ENCODE data around the gene LRRC8D.

Gene LRRC8D

GRCh38 chr1:89829186-89829585, 8.4 kb downstream of the LRRC8D start:
- no peak overlapping the region for H3K27ac ChIP-seq
- TF ChIP-seq CTCF (conservative IDR thresholded peaks at IDR 0.05) = no peak

DNA sequence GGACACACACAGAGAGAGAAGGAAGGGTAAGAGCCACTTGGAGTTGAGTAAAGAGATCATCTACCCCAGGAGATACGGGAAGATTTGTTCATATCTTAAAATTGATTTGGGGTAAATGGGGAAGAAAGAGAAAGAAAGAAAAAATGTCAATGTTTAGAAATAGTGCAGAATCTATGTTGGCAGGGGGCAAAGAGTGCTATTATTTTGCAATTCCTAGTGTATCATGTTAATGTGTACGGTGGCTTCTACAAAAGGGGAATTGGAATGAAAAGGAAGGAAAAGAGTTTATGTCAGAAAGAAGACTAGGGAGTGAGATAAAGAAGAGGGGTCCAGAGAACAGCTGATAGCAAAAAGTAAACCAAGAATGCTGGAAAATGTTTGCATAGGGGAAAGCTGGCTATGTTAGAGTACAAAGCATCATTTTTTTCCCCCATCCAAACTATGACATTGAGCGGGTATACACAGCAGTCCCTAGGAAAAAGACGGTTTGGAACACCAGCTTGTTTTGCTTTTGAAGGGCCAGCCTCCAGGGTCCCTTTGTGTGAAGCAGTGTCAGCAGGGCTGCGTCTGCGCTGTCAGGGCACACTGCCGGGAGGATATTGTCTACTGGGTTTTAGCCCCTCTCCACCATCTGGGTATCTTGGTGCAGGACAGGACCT, 10.8 kb downstream of the LRRC8D start:
- no peak for TF ChIP-seq CTCF (conservative IDR thresholded peaks at IDR 0.05)
- H3K27ac ChIP-seq = no peak overlapping the region

DNA sequence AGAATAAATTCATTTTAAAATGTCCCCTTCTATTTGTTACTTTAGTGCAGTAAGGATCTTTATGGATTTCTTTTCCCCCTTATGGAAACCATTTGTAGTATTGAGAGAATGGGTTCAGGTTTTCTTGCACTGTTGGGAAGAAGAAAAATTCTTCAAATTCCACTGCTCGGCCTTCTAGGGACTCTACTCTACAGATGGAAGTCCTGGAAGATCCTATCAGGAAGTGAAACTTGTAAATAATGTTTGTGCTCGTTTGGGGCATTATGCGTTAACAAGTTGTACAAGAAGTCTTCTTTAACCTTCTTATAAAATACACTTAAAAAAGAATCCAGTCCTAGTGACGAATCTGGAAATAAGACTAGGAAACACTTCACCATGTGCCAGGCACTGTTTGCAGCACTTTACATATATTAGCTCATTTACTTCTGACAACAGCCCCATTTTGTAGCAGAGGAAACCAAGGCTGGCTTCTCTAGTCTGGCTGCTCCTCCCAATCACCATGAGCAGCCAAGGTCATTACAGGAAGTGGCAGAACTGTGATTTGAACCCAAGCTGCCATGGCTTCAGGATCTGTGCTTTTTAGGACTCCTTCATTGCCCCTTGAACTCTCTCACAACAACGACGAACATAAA, 11.8 kb downstream of the LRRC8D start:
- no peak overlapping the region for H3K27ac ChIP-seq
- no peak for TF ChIP-seq CTCF (conservative IDR thresholded peaks at IDR 0.05)

DNA sequence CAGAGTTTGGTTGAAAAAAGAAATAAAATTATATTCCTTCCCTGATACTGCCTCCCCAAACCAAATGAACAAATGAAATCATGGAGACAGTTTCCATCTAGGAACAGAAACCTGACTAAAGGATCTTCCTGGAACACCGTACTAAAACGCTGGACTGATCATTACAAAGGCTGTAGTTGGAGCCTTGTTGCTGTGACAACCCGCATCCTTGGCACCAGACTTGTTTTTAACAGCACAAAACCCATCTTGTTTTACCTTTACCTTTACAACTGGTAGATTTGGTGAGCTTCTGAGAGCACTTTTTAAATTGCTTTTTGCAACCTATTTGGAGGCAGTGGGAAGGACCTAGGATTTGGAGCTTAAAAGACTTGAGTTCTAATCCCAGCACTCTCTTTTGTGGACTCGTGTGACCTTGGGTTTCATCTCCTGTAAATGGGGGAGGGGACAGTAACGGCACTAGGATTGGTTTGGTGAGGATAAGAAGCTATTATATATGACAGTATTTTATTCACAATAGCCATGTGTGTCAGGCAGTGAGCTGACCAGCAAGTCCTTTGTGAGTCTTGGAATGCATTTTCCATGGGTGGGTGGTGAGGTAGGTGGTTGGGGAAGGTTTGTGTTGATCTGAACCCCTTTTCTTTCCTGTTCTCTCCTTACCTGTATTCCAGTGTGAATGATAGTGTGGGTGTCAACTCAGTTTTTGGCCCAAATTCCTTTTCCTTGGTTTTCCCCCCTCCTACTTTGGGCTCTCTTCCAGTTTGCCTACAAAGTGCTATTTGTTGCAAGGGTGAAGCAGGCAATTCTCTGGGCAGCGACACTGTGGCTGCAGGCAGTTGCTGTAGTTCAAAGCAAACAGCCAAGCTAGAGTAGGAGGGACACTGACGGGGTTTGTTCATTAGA, 12.6 kb downstream of the LRRC8D start:
- no peak overlapping the region for H3K27ac ChIP-seq
- no peak for TF ChIP-seq CTCF (conservative IDR thresholded peaks at IDR 0.05)

- H3K27ac ChIP-seq = no peak overlapping the region
- TF ChIP-seq CTCF (conservative IDR thresholded peaks at IDR 0.05) = no peak
These were observed 13.4 kb downstream of the LRRC8D start for GRCh38 chr1:89834083-89834704.

GRCh38 chr1:89836252-89837035, 15.6 kb downstream of the LRRC8D start:
- no peak for TF ChIP-seq CTCF (conservative IDR thresholded peaks at IDR 0.05)
- H3K27ac ChIP-seq = no peak overlapping the region
